ENCODE data around the gene KIAA1217. TPM values are rescaled to one million over a fixed set of nuclear protein-coding genes. Genes with fewer than 3 reads are reported as not detected.
A peak's percentile ranks its signal among the peaks of the same experiment; 100 is the strongest.

The KIAA1217 gene
- total and polyA plus RNA-seq, 8 donors: 11.9 to 36.7 (median 19.8) TPM

DNA sequence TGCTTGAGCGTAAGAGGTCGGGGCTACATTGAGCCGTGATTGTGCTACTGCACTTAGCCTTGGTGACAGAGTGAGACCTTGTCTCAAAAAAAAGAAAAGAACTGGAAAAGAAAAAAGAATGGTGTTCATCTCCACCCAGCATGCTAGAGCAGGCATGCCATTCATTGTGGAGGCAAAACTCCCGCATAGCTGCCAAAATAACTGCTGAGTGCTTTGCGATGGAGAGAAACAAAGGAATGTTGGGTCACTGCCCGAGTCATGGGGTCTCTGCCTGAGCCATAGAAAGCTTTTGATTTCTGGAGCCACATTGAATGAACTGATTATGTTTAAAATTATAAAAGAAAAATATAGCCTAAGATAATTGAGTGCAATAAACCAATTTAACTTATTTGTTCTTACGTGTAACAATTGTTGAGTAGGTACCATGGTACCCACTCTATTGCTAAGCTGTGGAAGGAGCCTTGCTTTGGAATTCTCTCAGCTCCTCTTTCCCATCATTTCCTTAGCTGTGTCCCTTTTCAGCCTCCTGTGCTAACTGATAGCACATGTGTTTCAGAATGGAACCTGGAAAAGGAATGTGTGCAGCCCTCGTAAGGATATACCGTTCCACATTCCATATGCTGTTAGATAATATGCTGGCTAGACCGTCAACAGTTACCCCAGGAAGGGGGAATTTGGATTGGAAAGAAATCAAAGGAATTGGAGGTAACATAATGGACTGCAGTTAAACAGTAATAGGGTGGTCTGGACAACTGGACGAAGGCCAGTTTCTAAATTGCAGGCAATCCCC is 99.0 kb downstream of the KIAA1217 start:
- TF ChIP-seq, protein P1, sequence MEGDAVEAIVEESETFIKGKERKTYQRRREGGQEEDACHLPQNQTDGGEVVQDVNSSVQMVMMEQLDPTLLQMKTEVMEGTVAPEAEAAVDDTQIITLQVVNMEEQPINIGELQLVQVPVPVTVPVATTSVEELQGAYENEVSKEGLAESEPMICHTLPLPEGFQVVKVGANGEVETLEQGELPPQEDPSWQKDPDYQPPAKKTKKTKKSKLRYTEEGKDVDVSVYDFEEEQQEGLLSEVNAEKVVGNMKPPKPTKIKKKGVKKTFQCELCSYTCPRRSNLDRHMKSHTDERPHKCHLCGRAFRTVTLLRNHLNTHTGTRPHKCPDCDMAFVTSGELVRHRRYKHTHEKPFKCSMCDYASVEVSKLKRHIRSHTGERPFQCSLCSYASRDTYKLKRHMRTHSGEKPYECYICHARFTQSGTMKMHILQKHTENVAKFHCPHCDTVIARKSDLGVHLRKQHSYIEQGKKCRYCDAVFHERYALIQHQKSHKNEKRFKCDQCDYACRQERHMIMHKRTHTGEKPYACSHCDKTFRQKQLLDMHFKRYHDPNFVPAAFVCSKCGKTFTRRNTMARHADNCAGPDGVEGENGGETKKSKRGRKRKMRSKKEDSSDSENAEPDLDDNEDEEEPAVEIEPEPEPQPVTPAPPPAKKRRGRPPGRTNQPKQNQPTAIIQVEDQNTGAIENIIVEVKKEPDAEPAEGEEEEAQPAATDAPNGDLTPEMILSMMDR (IDR thresholded peaks at IDR 0.05): no peak
- ATAC-seq (no peak), DNase-seq (no peak), FAIRE-seq (no peak)
- no peak overlapping the region for H3K4me3 ChIP-seq
- H3K36me3 ChIP-seq: no peaks in the 10 kb centered on the region
- H3K9me3 ChIP-seq: no peaks in the 10 kb centered on the region
- no peaks in the 10 kb centered on the region for H3K27me3 ChIP-seq
- intact Hi-C loops (cut with DNase I): no loop called here
- WGBS, 2 donors: 89 to 90% methylated on average over 11 of the region's 11 CpGs
- peaks cover 0 to 5% (median 0%) of the 10 kb centered on the region in 3 donors for H3K4me1 ChIP-seq
- H3K27ac ChIP-seq: no peak overlapping the region

DNA sequence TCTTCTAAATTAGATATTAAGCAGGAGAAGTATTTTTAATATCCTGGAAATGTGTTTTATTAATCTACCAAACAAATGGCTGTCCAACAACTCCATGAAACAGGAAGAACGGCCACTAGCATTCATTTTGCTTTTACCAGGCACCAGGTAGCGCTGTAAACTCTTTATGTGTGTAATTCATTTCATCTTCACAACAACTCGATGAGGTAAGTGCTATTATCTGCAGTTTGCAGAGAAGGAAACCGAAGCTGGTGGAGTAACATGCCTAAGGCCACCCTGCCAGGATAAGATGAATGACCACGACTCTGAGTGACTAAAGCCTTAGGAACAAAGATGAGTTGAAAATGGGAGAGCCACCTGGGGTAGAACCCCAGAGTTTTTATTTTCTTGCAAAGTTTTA is 101.2 kb downstream of the KIAA1217 start:
- intact Hi-C loops (cut with DNase I): no loop called here
- TF ChIP-seq, protein P1 (IDR thresholded peaks at IDR 0.05): no peak

DNA sequence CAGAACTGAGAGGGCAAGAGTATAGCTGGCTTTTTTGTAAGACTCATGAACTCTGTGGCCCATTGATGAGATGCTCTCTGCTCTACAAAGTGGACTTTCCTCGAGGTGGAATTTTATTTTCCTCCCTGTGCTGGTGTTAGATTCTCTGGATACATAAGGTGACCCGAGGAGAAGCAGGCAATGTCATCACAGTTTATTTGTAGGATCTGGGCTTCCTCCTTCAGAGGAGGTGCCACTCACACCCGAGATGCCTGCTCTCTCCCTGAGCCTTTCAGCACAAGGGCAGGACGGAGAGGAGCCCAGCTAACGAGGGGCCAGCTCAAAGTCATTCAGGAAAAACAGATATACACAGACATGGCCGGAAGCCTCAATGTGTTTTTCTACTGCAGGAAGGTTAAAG is 103.0 kb downstream of the KIAA1217 start:
- no peak for FAIRE-seq
- Histone ChIP-seq H3K4me1 (peaks cover 4 to 9% (median 5%) of the 10 kb centered on the region in 3 donors), H3K9me3 (no peaks in the 10 kb centered on the region), H3K4me3 (no peak overlapping the region), H3K27ac (no peak overlapping the region), H3K27me3 (no peaks in the 10 kb centered on the region), H3K36me3 (no peaks in the 10 kb centered on the region)
- intact Hi-C loops (cut with DNase I): no loop called here
- no peak for ATAC-seq
- DNase-seq: no peak
- WGBS, 2 donors: 83% methylated on average over 6 of the region's 6 CpGs
- TF ChIP-seq, protein P1 (IDR thresholded peaks at IDR 0.05): no peak

More for the DNA sequence above, 101.2 kb downstream of the KIAA1217 start:
- no peaks in the 10 kb centered on the region for H3K9me3 ChIP-seq
- DNase-seq (no peak), FAIRE-seq (no peak), ATAC-seq (peak in 3 of 4 donors; percentile 18 to 34 (median 29))
- no peak overlapping the region for H3K4me3 ChIP-seq
- H3K27me3 ChIP-seq: no peaks in the 10 kb centered on the region
- WGBS, 2 donors: 67 to 71% methylated on average over 5 of the region's 5 CpGs
- peaks cover 5 to 9% (median 5%) of the 10 kb centered on the region in 3 donors for H3K4me1 ChIP-seq
- no peak overlapping the region for H3K27ac ChIP-seq
- no peaks in the 10 kb centered on the region for H3K36me3 ChIP-seq

DNA sequence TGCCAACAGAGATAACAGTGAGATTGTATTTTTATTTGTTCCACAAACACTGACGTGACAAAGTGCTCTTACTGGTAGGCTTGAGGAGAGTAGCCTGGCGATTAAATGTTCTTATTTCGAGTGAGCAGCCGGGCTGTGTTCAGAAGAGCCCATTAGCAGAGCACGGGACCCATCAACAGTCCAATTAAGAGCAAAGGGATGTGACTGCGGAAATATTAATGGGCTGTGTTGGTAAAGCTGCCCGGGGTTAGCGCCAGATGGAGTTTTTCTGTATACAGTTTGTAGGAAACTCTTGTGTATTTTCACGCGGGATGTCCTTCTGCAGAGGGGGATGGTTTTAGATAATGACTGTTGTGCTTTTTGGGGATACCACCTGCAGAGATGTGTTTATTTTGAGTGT is 104.3 kb downstream of the KIAA1217 start:
- no peaks in the 10 kb centered on the region for H3K27me3 ChIP-seq
- intact Hi-C loops (cut with DNase I): no loop called here
- FAIRE-seq (no peak), ATAC-seq (peak in 3 of 4 donors; percentile 50 to 78 (median 76)), DNase-seq (no peak)
- 23% methylated on average over 10 of the region's 10 CpGs for WGBS, 2 donors
- no peak overlapping the region for H3K27ac ChIP-seq
- TF ChIP-seq, protein P1 (IDR thresholded peaks at IDR 0.05): no peak
- H3K36me3 ChIP-seq: no peaks in the 10 kb centered on the region
- H3K4me1 ChIP-seq: peaks cover 5 to 15% (median 9%) of the 10 kb centered on the region in 3 donors
- H3K9me3 ChIP-seq: no peaks in the 10 kb centered on the region
- no peak overlapping the region for H3K4me3 ChIP-seq

DNA sequence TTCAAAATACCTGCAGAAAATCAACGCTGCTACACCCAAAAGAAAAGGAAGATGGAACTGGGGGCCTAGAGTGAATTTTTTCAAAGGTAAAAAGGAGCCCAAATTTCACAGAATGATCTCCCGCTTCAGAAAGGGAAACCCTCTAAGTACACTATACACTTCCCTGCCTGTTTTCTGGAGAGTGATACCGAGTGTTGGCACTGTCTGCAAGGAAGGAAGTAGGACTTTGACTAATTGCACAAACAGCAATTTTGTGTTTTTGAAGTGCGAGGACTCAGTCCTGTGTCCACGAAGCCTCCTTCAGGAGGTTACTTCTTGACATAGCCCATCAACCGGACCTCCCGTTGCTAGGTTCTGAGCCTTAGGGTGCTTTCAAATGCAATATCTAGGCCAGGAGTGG is 106.3 kb downstream of the KIAA1217 start:
- 90% methylated on average over 7 of the region's 7 CpGs for WGBS, 2 donors
- no peaks in the 10 kb centered on the region for H3K9me3 ChIP-seq
- TF ChIP-seq, protein P1 (IDR thresholded peaks at IDR 0.05): no peak
- peaks cover 20 to 32% (median 23%) of the 10 kb centered on the region in 3 donors for H3K4me1 ChIP-seq
- FAIRE-seq (no peak), ATAC-seq (no peak), DNase-seq (no peak)
- no peak overlapping the region for H3K4me3 ChIP-seq
- no peaks in the 10 kb centered on the region for H3K27me3 ChIP-seq
- intact Hi-C loops (cut with DNase I): no loop called here
- no peak overlapping the region for H3K27ac ChIP-seq
- H3K36me3 ChIP-seq: no peaks in the 10 kb centered on the region
